ENCODE measurements around the gene DPF1. TPM values are rescaled to one million over a fixed set of nuclear protein-coding genes. Genes with fewer than 3 reads are reported as not detected.

Gene DPF1
- total RNA-seq, 1 donor from 2014 or later, result 1.3 TPM

DNA sequence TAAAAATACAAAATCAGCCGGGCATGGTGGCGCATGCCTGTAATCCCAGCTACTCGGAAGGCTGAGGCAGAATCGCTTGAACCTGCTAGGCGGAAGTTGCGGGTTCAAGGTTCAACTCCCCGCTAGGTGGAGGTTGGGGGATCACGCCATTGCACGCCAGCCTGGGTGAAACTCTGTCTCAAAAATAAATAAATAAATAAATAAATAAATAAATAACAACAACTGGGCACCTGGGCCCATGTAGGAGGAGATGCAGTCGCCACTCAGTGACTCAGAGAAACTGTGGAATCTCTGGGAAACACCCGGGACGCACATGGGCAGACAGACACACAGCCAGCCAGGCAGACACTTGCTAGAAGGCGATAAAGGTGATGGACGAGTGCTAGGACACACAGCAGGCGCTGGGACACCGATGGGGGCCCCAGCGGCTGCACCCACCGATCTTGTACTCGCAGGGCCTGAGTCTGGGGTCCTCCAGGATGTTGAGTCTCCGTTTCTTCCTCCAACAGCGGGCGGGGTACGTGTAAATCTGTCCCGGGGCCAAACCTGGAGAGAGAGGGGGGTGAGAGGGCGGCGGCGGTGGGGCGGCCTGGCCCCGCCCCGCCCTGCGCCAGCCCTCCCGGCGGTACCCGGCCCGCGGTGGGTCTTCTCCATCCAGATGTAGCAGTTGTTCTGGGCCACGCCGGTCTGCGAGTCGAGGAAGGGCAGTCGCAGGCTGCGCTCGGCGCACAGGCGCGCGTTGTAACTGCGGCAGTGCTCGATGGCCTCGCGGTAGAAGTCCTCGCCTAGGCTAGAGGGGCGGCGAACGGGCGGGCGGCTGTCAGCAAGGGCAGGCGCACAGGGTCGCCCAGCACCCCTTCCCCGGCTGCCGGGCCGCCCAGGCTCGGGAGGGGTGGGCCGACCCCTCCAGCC lies 1.8 kb downstream of the DPF1 start:
- no peak for DNase-seq (ENCODE audit: low read depth, low spot score)

DNA sequence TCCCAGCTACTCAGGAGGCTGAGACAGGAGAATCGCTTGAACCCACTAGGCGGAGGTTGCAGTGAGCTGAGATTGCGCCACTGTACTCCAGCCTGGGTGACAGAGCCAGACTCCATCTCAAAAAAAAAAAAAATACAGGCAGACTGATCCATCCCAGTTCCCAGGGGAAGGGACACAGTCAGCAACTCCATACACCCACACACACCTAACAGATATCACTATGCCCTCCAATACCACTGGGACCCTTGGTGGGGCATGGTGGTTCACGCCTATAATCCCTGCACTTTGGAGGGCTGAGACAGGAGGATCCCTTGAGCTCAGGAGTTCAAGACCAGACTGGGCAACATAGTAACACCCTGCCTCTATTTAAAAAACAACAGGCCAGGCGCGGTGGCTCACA lies 2.6 kb downstream of the DPF1 start:
- no peak for DNase-seq (ENCODE audit: low read depth, low spot score)

DNA sequence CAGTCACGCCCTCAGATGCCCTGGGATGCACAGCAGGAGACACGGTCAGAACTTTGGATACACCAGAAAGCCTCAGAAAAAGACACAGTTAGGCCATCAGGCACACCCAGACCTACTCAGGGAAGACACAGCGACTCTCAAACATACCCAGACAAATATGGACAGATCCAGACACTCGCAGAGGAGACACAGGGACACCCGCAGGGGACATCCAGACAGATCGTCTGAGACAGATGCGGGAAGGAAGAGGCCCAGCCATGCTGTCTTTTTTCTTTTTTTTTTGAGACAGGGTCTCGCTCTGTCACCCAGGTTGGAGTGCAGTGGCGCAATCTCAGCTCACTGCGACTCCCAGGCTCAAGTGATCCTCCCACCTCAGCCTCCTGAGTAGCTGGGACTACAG lies 4.8 kb downstream of the DPF1 start:
- no peak for DNase-seq (ENCODE audit: low read depth, low spot score)

DNA sequence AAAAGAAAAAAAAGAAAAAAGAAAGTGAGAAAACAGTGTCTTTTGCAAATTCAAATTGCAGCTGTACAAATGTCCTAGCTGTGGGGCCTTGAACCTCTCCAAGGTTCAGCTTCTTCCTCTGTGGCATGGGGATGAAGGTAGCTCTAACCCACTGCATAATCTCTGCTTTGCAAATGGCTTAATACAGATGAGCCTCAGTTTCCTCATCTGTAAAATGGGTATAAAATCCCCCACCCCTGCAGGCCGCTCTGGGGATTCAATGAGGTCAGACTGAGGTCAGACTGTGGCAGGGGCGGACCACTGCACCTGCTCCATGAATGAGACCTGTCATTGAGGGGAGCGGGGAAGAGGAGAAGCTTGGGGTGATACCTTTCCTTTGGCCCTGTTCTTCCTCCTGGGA lies 5.8 kb downstream of the DPF1 start:
- DNase-seq (ENCODE audit: low read depth, low spot score), result no peak

DNA sequence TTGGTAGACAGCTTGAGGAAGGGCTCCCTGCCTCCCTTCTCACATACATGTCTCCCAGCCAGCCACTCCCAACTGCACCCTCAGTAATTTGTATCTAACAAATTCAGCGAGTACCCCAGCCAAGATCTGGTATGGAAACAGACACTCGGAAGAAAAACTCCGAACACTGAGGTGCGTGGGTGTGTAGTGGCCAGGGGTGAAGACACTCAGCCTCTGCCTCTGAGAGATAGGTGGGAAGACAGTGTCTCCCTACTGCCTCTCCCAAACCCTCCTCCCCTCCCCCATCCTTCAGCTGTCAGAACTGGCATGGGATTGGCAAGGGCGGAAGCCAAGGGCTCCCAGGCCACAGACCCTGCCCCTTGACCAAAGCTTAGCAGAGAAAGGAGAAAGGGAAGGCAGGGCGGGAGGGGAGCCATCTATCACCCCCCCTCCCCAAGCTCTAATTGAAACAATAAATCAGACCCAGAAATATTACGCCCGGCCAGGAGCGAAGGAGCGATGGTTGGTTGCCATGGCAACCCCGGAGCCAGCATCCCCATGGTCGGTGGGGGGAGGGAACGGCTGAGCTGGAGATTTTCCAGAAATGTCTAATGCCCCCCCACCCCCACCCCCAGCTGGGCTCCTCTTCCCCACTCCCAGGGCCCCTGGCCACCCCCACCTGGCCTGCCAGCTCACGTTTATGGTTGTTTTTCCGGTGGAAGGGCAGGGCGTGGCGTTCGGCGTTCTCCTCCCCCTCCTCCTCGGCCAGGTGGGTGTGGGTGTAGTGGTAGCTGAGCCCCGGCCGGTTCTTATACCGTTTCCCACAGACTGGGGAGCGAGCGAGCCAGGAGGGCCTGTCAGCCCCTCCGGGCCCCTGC lies 7.0 kb downstream of the DPF1 start:
- DNase-seq (ENCODE audit: low read depth, low spot score), result no peak

DNA sequence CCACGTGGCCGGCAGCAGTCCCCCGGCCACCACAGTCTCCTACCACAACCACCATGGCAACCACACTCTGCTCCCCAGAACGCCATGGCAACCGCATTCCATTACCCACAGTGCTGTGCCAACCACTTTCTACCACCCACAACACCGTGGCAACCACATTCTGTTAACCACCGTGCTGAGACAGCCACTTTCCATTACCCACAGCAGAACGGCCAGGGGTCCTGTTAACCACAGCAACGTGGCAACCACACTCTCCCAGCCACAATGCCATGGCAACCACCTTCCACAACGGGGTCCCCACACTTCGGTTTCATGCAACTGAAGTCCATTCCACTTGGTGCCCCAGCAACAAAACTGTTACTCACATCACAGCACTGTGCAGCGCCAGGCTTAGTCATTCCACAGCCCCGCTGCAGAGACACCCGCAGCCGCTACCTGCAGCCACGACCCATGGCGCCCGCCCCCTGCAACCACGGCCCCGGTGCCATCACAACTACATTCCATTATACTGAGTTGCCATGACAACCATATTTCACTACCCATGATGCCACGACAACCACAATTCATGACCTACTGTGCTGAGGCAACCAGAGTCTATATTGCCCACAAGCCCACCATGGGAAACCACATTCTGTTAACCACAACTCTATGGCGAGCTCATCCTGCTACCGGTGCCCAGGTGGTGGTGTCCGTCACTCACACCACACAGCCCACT lies 10.0 kb downstream of the DPF1 start:
- DNase-seq (ENCODE audit: low read depth, low spot score), result no peak

DNA sequence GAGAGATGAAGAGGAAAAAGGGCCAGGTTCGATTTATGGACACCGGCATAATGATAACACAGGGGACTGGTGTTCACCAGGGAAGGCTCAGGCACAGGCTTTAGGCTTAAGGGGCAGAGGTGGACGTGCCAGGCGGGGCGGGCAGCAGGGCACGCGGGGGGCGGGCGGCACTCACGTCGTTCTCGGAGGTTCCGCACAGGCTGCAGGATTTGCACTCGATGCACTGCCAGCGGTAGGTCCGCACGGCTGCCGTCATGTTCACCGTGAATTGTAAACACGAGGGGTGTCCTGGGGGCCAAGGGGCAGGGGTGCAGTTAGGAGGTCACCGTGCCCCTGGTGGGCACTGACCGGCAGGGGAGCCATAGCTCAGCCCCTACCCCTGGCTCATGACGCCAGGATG lies 10.6 kb downstream of the DPF1 start:
- DNase-seq (ENCODE audit: low read depth, low spot score), result no peak

DNA sequence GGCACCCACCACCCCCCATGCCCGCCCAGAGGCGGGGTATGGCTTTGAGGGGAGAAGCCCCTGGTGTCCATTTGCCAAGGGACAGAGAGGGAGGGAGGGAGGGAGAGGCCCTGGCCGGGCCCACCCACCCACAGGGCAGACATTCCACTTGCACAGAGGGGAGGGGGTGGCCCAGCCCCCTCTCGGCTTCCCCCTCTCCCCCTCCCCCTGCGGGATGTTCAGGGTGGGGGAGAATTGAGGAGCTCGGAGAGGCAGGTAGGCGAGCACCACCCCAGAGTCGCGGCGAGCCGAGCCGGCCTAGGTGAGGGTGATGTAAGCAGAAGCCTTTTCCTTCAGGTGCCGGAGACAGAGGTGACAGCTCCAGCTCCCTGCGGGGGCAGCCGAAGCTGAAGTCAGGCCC lies 12.3 kb downstream of the DPF1 start:
- DNase-seq (ENCODE audit: low read depth, low spot score), result no peak

DNA sequence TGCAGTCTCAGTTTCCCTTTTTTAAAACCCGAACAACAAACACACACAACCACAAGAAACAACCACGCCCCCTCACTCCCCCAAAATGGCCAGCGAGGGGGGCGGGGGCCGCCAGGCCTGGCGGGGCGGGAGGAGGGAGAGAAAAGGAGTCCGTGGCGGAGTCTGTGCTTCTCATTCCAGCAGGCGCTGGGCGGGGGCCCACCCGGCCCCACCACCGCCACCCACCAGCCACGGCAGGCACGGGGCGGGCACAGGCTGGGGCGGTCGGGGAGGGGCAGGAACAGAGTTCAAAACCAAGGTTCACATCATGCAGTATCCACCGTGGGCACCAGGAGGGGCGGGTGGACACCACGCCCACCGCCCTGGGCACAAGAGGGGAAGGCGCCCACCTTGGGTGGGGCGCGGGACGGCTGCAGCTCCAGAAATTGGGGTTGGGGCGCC lies 12.9 kb downstream of the DPF1 start:
- no peak for DNase-seq (ENCODE audit: low read depth, low spot score)

DNA sequence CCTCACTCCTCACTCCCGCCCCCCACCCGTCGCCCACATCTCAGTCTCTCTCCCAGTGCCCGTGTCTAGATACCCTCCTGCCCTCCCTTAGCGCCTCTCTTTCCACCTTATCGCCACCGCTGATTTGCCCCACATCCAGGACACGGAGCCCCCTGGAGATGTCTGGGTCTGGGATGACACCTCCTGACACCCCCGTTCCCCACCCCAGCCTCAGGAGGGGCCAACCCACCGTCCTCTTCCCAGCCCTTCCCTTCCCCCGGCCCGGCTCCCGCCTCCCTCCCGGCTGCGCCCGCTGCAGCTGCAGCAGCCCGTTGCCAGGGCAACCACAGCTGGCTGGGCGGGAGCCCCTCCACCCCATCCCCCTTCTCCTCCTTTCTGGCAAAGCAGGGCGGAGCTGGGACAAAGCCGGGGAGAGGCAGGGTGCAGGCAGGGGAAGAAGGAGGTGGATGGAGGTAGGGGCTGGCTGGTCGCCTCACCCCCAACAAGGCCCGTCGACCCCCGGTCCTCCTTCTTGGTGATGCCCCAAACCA lies 13.5 kb downstream of the DPF1 start:
- no peak for DNase-seq (ENCODE audit: low read depth, low spot score)

DNA sequence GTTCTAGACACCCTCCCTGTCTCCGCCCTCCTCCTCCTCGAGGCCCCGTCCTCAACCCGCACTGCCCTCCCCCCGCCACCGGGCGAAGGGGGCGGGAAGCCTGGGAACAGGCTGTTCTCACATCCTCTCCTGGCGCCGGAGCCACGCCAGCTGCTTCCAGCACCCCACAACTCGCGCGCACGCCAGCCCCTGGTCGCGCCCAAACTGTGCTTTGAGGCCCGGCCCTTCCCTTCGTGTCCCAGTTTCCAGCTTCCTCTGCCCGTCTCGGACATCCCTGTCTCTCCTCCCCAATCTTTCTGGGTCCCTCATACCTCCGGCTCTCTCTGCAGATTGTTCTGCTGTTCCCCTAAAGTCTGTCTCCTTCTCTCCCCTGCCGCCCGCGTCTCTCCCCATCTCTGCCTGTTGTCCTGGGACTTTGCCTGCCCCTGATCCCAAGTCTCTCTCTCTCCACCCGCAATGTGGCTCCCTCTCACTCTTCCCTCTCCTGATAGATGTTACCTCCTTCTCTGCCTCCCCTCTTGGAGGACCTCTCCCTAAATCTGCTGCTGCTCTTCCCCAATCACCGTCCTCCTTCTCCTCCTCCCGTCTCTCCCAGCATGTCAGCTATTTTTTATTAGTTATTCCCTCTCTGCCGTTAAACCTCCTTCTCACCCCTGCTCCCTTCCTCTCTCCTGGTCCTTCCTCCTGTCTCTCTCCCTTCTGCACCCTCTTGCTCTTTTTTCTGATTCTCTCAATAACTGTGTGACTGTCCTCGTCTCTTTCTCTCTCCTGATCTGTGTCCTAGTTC lies 14.2 kb downstream of the DPF1 start:
- DNase-seq (ENCODE audit: low read depth, low spot score), result no peak

DNA sequence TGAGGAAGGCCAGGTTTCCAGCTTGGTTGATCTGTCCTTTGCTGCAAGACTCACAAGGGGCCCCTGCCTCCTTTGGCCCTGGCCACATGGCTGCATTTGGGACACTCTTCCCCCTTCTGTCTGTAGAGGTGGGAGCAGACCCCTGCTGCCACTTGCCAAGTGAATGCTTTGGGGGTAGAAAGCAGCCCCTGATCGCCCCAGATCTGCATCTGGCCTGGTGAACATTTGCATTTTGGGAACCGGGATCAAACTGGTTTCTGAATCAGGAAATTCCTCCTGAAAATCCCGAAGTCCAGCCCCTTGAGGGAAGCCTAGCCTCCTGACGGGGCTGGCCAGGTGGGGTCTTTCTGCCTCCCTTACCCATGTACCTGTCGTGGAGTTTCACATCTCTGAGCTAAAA lies 14.9 kb downstream of the DPF1 start:
- DNase-seq (ENCODE audit: low read depth, low spot score), result no peak

DNA sequence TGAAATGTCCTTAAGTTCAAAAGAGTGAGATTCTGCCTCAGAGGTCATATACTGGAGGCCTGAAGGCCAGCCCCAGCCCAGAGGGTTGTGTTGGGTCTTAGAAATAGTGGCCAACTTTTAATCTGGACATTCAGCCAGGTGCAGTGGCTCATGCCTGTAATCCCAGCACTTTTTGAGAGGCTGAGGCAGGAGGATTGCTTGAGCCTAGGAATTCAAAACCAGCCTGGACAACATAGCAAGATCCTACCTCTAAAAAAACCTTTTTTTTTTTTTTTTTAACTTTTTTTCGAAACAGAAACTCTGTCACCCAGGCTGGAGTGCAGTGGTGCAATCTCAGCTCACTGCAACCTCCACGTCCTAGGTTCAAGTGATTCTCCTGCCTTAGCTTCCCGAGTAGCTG lies 15.5 kb downstream of the DPF1 start:
- DNase-seq (ENCODE audit: low read depth, low spot score), result no peak

DNA sequence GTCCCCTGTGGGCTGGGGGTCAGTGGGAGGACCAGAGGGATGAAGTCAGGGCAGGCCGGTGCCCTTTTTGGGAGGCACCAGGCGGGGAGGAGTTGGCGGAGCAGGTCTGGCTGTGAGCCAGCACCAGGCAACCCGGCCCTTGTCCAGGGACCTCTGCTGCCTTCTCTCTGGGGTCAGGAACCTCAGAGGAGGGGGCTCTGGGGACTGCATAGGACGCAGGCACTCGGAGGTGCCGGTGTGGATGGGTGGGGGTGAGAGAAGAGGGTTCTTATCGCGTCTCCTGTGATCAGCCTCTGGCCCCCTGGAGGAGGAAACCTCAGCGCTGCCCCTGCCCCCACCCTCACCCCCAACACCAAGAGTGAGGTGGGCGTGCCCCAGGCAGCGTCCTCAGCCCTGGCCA lies 16.5 kb downstream of the DPF1 start:
- no peak for DNase-seq (ENCODE audit: low read depth, low spot score)

DNA sequence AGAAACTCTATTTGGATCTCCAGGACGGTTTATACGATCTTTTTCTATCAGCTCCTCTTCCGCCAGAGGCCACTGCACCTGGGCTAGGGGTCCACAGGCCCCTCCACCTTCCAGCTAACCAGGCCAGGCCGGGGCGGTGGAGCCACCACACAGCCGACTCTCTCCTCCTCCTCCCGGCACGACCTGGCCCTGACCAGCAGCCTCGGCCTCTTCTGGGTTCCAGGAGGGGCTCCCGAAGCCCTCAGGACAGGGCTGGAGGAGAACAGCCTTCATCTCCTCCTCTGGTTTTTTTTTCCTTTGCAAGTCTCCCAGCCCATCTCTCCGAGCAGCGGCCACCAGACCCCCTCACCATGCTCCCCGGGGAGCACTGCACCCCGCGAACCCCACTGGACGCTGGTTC lies 17.1 kb downstream of the DPF1 start:
- no peak for DNase-seq (ENCODE audit: low read depth, low spot score)

DNA sequence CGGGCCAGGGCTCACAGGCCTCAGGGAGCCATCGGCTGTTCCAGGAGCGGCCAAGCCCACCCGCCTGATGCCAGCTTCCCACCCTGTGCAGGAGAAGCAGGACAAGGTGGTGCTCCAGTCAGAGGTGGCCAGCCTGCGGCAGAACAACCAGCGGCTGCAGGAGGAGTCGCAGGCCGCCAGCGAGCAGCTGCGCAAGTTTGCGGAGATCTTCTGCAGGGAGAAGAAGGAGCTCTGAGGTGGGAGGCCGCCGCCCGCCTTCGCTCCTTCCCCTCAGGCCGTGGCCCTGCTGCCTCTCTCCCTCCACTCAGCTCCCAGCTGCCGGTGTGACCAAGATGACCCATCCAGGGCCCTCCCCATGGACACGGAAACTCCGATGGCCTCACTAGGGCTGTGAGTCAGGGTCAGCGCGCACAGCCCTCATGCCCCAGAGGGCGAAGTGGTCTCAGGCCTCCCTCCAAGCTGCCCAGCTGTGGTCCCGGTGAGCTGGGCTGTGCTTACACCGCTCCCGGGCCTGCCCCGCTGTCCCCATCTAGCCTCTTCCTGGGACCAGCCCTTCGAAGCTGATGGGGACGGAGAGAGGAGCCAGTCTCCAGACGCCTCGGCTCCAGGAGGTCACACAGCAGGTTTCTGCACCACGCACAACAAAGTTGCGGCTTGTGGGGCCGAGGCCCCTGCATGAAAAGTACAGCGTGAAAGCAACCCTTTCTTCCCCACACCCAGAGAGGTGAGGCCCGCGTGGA lies 17.8 kb downstream of the DPF1 start:
- DNase-seq (ENCODE audit: low read depth, low spot score), result no peak

DNA sequence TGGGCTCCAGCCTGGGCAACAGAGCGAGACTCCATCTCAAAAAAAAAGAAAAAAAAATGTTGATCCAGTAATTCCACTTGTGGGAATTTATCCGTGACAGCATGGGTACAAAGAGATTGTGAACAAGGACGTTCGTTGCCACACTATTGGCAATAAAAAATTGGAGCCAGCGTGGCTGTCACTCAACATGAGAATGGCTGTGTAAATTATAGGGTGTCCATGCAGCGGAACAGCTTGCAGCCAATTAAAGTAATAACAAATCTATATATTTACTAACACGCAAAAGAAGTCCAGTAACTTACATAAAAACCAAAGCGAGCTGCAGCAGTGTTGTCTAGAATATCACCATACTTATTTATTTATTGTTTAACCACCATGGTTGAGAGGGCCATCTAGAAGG lies 19.3 kb downstream of the DPF1 start:
- DNase-seq (ENCODE audit: low read depth, low spot score), result no peak

DNA sequence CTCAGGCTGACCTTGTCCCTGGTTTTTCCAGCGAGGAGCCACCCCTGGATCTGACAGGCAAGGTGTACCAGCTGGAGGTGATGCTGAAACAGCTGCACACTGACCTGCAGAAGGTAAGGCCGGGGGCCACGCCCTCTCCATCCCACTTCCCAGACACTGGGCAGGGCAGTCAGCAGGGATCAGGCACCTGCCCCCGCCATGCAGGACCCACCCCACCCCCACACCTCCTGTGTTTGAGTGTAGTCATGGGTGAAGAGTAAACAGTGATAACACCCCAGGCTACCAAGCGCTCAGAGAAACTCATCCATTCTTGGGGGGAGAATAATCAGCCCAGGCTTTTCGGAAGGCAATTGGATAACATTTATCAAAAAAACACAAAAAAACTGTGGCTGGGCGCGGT lies 19.9 kb downstream of the DPF1 start:
- no peak for DNase-seq (ENCODE audit: low read depth, low spot score)

DNA sequence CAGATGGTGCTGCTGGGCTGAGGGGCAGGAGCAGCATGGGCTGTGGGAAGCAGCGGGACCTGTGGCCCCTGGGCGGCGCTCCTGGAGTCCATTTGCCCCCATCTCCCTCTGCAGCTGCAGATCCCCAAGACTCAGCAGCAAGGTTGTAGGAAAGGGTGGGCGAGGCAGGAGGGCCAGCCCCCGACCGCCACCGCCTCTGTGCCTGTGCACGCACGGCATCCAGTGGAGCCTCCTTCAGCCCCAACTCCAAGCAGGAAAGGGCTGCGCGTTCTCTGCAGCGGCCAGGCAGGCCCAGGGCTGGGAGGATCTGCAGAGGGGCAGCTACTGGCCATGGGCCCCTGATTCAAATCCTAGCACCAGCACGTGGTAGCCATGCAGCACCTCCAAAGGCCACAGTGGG lies 20.8 kb downstream of the DPF1 start:
- DNase-seq (ENCODE audit: low read depth, low spot score), result no peak

DNA sequence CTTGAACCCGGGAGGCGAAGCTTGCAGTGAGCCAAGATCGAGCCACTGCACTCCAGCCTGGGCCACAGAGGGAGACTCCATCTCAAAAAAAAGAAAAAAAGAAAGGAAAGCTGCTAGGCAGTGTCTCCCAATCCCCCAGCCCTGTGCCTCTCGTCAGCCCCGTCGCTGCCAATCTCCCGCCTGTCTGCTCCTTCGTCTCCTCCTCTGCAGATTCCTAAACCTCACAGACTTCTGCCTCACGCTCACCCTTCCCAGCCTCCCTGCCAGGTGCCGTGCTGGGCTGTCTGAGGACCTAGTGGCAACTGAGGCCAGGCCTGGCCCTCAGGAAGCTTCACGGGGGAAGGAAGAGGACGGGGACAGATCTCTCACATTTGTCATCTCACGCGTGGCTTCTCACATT lies 21.5 kb downstream of the DPF1 start:
- DNase-seq (ENCODE audit: low read depth, low spot score), result no peak
